ENCODE data around the gene UBR4.

The UBR4 gene

DNA sequence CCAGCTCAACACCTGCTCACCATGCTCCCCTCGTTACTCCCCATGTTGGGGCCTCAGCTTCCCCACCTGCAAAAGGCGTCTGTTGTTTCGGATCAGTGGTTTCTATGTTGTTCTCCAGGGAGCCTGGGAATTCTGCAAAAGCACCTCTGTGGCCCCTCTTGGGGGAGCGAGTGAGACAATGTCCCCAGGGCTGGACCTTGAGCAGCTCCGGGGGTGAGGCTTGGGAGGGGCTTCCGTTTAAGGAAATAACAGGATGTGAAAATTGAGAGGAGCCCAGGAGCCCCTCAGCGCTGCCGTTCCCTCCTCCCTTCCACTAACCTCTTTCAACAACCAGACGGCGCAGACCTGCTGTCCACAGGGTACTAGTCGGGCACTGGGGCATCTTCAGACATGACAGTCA is 155.1 kb downstream of the UBR4 start:
- no peak for DNase-seq (ENCODE audit: low read depth)

DNA sequence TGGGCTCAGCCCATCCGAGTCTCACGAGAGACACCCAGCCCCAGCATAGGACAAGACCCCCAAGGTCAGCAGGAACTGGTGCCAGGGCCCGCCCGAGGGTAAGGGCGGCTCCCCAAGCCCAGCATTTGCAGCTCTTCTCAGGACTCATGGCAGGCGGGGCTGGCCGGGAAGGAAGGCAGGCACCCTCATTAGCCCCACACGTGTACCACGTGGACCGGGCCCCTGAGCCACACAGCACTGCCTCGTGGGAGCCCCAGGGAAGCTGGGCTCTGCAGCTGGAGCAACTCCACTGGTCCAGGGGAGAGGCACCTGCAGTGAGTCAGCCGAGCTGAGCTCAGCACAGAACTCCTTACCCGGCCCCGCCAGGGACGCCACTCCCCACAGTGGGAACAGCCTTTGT is 155.8 kb downstream of the UBR4 start:
- DNase-seq (ENCODE audit: low read depth): no peak

DNA sequence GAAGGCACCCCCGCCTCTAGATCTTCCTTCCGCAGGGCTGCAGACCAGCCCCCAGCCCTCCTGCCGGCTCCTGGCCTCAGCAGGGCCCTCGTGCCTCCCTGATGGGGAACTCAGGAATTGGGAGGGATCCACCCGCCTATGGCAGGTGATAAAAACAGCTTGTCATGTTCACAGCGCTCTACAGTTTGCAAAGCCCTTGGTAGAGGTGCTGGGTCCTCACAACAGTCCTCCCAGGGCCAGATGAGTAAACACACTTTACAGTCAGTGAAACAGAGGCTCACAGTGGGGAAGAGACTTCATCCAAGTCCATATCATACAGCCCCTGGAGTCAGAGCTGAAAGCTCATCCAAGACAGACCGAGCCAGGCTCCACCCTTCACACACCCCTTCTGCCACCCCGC is 156.6 kb downstream of the UBR4 start:
- no peak for DNase-seq (ENCODE audit: low read depth)

DNA sequence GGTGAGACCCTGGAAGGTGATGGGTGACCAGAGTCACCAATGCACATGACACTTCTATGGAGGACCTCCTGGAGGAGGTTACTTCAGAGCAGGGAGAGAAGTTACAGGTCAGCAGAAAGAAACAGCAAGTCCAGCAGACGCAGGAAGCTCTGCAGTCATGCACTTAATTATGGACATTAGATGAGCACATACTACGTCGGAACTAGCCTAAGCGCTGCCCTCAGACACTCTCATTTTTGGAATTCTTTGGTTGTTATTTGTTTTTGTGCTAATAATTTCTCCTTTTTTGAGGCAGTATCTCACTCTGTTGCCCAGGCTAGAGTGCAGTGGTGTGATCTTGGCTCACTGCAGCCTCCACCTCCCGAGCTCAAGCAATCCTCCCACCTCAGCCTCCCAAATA is 160.3 kb downstream of the UBR4 start:
- DNase-seq (ENCODE audit: low read depth): no peak

DNA sequence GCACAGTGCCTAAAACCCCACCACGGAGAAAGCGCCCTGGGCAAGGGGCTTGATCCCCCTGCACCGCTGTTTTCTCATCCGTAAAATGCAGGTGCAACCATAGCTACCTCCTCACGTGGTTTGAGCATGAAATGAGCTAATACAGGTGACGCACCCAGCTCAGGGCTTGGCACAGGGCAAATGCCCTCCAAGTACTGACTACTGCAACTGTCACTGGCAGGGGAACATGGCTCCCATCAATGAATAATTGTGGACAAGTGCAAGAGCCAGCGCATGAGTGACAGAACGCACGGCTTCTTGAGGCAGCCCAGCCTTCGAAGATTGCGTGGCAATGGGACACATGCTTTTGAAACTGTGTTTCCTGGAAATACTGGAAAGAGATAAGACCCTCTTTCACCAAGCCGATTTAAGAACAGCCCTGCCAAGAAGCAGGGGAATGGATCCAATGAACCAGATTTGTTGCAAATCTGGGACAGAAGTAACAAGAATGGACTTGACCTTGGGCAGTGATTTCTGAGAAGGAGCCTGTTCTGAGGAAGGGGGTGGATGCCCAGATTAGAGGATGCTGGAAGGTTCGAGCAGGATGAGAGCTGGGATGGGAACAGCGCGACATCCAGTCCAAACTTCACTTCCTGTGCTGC is 160.8 kb downstream of the UBR4 start:
- DNase-seq (ENCODE audit: low read depth): no peak

DNA sequence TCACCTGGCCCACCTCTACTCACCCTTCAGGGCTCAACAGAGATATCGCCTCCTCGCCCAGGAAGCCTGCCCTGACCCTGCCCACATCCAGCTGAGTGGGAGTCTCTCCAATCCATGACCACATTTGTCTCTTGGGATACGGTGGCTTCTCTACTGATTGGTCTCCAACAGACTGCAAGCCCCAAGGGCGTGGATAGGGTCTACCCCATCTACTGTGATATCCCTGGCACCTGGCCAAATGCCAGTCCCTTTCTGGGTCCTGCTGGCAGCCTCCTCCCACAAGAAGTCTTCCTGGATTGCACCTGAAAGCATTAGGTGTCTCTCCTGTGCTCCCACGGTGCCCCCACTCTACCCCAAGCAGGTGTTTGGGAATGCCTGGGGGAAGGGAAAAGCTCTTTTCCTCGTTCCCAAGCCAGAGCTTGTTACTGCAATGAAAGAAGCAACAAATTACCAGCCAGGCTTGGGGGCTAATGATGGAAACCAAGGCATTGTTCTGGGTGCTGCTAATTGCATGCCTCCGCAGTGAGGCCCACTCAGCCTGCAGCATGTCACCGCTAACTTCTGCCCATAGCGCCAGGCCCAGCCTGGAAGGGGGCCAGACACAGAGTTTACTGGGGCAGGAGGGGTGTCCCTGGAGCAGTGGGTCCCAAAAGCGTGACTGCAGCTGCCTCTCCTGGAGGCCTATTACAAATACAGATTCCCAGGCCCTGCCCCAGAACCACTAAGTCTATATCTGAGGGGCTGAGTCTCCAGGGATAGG is 162.9 kb downstream of the UBR4 start:
- DNase-seq (ENCODE audit: low read depth): no peak

DNA sequence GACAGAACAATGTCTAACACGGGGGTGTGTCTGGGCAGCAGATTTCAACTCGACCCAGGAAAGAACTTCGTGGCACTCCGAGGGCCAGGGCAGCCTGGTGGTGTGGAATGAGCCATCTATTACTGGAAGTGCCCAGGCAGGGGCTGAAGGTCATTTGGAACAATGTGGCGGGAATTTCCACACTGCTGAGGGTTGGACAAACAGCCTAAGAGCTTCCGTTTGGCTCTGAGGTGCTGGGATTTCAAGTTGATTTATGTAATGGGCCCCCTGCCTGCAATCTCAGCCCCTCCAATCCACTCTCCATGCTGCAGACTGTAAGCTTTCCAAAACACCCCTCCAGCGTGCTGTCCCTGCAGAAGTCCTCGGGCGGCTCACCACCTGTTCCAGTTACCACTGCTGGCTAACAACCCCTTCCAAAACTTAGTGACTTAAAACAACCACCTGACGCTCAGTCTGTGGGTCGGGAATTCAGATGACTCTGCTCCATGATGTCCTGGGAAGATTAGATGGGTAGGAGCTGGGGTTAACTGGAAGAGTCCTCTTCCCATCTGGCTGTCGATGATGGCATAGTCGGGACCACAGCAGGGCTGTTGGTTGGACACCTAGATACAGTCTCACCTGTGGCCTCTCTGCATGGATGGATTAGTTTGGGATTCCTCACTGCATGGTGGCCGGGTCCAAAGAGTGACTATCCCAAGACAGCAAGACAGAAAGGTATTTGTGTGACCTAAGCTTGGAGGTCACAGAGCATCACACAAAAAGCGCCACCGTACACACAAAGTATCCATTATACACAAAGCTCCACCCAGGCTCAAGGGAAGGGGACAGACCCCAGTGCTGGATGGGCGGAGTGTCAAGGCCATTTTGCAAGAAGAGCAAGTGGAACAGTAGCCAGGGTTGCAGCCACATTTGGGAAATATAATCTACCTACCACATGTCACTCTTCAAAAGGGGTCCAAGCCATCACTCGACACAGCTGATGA is 163.9 kb downstream of the UBR4 start:
- no peak for DNase-seq (ENCODE audit: low read depth)

DNA sequence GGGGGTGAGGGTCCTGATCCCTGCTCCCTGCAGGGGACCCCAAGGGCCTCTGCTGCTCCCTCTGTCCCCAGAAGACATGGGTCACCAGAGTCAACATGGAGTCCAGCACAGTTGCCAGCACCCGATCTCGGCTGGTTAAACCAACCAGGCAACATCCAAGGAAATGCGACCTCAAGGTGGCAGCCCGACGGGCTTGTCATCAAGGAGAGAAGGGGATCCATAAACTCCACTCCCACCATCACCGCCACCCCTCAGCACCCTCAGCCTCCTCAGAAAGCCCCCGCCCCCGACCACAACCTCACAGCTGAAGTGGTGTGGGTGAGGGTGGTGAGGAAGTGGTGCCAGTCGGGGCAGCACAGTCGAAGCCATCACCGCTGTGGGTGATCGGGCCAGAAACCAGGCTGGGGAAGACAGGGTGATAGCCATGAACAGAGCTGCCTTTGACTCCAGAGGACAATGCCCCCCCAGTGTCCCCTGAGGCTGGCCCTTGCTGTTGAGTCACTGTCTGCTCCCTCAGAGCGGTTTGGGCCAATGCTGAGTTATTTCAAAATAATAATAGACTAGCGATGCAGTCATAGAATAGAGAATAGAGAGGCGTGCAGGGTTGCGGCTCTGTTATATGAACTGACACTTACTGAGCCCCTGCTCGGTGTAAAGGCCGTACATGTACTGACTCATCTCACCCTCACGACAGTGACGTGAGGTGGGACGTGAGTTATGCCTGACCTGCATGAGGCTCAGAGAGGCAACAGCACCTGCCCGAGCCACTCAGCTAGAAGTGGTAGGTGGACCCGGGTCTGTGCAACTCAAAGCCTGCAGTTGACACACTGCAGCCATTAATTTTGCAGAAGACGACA is 164.9 kb downstream of the UBR4 start:
- DNase-seq (ENCODE audit: low read depth): no peak

DNA sequence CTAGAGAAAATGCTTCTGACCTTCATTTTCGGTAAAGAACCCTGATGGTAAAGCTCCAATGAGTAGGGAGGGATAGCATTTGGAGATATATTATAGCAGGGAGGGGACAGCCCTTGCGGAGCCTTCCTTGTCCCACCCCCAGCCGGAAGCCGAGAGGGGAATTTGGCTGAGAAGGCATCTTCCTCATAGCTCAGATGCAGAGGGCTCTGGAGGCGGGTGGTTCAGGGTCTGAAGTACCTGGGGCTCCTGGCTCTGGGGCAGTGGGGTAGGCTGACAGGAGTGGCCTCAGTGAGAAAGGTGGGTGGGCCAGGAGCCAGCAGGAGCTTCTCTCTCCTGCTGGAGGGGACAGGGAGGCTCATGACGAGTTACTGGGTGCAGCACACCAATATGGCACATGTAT is 165.6 kb downstream of the UBR4 start:
- DNase-seq (ENCODE audit: low read depth): no peak

DNA sequence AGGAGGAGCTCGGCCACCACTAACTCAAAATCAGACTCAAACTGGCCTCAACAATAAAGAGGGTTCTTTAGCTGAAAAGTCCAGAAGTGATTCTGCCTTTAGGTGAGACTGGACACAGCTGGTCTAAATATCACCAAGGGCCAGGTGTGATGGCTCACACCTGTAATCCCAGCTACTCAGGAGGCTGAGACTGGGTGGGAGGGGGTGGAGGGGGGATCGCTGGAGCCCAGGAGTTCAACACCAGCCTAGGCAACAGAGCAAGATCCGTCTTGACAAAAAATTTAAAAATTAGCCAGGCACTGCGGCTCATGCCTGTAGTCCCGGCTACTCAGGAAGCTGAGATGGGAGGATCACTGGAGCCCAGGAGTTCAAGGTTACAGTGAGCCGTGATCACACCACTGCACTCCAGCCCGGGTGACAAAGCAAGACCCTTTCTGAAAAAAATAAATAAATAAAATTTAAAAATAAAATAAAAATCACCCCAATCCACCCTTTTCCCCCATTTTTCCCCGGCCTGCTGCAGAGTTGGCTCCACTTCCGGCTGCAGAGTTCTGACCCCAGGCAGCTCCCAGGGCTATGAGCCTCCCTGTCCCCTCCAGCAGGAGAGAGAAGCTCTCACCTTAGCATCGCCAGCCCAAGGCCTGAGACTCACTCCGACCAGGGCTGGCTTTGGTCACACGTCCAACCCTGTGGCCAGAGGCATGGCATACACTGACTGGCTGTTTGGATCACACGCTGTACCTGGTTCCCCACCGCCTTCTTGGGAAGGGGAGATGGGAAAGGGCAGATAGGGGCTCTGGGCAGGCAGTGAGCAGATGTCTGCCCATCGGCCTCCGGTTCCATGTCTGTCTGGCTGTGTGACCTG is 166.3 kb downstream of the UBR4 start:
- no peak for DNase-seq (ENCODE audit: low read depth)

DNA sequence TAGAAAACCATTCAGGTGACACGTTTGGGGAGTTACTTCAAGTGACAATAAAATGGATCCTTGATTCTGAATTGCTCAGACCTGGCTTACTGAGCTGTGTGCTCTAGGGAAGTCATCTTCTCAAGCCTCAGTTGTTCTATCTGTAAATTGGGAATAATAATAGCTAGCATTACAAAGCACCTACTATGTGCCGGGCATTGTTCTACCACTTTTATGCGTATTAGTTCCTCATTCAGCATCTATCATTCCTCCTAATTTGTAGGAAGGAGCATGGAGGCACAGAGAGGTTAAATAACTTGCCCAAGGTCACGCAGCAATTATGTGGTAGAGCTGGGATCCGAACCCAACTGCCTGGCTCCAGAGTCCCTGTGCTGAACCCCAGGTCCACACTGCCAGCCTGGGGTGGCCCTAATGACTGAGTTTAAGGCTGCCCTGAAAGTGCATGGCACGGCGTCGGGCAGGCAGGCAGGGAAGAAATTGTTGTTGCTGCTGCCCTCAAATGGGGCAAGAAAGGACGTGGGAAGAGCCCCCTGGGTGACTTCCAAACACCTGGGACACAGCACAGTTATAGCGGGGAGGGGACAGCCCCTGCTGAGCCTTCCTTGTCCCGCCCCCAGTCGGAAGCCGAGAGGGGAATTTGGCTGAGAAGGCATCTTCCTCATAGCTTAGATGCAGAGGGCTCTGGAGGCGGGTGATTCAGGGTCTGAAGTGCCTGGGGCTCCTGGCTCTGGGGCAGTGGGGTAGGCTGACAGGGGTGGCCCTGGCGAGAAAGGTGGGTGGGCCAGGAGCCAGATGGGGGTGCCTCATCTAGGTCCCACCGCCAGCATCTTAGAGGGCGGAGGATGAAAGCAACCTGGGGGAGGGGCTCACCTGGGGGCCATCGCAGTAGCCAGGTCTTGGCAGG is 167.1 kb downstream of the UBR4 start:
- DNase-seq (ENCODE audit: low read depth): no peak

DNA sequence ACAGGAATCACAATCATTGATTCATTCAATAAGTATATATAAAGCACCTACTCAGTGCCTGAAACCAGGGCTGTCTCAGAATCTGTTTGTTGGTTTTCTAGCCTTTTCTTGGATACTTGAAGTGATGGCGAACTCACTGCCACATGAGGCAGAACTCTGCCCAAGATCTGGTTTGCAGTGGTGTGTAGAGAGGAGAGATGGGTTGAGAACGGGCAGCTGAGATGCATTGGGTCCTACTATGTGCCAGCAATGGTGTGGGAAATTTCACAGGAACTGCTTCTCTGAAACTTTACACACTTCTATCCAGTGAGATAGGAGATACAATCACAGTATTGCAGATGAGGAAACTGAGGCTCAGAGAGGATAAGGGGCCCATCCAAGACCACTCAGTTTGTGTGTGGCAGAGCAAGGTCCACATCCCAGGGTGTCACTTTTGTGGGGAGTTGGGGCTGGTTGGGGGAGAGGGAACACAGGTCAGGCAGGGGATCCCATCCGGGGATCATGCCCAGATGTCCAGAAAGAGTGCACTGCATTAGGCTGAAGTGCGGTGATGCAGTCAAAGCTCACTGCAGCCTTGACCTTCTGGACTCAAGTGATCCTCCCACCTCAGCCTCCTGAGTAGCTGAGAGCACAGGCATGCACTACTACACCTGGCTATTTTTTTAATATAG is 169.9 kb downstream of the UBR4 start:
- no peak for DNase-seq (ENCODE audit: low read depth)

DNA sequence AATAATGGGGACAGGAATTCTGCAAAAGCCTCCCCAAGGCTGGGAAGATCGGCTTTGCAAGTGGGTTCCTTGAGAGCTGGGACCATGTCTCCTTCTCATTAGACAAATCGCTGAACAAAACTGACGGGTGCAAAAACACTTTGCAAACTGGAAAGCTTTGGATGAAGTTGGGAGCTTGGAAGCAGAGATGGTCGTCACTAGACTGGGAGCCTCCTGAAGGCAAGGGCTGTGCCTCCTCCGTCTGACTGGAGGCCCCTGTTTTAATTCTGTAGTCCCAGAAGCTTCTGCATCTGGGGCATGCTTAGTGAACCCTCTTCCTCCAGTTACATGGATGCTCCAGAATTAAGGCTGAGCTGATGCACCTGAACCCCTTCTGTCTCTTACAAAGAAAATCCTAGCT is 171.3 kb downstream of the UBR4 start:
- no peak for DNase-seq (ENCODE audit: low read depth)

DNA sequence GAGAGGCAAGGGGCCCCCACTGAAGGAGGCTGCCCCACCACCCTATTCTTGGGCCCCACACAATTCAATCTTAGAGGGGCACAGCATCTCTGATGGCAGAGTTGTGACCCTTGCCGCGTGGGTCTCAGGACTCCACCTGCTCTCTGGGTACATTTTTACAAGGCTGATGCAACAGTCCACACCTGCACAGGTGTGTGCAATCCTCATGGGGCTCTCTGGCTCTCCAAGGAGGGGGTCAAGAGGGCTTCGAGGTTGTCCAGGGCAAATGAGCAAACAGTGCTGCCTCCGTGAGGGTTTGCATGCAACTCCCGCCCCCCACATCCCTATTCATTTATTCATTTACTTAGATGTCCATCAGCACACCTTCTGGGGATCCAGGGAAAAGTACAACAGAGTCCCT is 172.0 kb downstream of the UBR4 start:
- DNase-seq (ENCODE audit: low read depth): no peak

DNA sequence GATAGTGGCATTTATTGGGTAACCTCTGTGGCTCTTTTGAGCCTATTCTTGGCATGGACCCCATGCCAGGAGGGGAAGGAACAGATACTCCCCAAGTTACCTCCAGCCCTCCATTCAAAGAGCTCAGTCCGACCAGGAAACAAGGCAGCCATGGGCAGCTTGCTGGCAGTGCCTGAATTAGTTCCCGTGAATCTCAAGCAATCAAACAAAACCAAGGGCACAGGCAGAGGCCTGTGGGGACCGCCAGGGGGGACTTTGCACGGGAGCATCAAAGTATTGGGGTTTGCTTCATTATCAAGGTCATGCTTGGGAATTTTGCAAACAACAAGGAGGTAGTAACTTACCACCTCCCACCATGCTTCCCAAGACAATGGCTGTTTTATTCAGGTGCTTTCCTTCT is 172.4 kb downstream of the UBR4 start:
- DNase-seq (ENCODE audit: low read depth): no peak

DNA sequence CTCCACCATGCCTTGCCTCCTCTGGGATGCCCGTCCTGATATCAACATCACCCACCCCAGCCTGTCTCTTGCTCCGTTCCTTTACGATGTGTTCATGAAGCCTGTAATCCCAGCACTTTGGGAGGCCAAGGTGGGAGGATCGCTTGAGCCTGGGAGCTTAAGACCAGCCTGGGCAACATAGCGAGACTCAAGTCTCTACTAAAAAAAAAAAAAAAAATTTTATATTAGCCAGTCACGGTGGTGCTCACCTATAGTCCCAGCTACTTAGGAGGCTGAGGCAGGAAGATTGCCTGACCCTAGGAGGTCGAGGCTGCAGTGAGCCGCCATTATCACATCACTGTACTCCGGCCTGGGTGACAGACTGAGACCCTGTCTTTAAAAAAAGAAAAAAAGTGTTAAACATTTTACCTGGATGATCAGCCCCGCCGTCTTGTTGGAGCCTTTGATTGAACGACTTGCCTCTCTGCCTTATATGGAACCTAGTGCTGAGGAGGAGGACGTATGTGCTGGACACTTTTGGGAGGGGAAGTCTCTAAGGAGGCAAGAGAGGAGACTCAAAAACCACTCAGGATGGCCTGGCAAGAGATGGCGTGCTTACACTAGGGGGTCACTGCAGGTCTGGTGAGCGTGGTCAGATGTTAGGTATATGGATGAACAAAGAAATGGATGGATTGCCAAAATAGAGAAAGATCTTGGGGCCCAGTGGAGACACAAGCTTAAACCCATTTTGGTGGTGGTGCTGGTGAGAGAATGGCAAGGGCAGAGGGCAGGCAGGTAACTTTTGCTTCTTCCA is 173.1 kb downstream of the UBR4 start:
- no peak for DNase-seq (ENCODE audit: low read depth)

DNA sequence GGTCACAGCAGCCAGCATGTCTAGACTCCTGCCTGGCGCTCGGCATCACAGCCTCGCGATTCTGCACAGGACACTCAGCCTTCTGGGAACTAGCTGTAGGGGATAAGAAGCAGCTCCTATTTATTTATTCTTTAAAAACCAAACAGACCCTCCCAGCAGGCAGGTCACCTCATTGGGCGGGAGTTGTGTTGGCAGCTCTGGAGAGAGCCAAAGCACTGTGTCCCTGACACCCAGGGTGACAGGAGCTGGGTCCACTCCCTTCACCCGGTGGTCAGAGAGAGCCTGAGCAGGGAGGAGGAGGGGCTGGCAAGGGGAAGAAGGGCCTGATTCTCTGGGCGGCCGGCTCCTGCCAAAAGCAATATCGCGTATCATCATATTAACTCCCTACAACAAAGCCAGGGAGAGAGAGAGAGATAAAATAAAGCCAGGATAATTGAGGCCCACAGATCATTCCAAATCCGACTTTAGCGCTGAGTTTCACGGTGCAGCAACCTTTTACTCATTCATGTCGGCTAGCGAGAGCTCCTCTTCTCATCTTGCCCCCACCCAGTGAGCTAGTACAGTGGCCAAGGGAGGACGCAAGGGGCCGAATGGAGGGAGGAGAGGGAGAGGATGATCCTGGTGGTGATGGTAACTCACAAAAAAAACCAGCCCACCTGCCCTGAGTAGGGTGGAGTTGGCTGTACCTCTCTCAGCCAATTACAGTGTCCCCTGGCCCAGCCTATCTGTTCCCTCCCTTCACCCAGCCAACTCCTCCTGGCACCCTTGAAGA is 173.8 kb downstream of the UBR4 start:
- no peak for DNase-seq (ENCODE audit: low read depth)

Measured in CMK (cell line).